Astrocyte (in vitro differentiated cells and primary cell): Measurements from ENCODE around the gene N4BP2L1. TPM values are rescaled to one million over a fixed set of nuclear protein-coding genes. Genes with fewer than 3 reads are reported as not detected.

ENCODE experiments used
- DNase-seq: peaks from one replicate; pipeline ENCODE4 v3.0.0-alpha.2; 2010; ENCODE audit warnings: low read depth
- FAIRE-seq: peaks from 2 replicates; lab custom pipeline; 2011; peaks lifted over from hg19 to GRCh38; lab: Jason Lieb, UNC
- H2AFZ ChIP-seq: 2 replicates; pipeline ENCODE4 v1.6.0; 2012; ENCODE audit warnings: low read depth, low read length, inconsistent platforms
- H3K27ac ChIP-seq: 2 replicates; pipeline ENCODE4 v1.5.1; 2011; ENCODE audit warnings: low read depth, low read length, inconsistent platforms
- H3K27me3 ChIP-seq: 2 replicates; pipeline ENCODE4 v1.6.0; 2011; ENCODE audit warnings: low read length, inconsistent platforms; ENCODE audit not compliant: insufficient read depth
- H3K36me3 ChIP-seq: 2 replicates; pipeline ENCODE4 v1.5.1; 2011; ENCODE audit warnings: low read length, inconsistent platforms; ENCODE audit not compliant: insufficient read depth
- H3K4me1 ChIP-seq: 2 replicates; pipeline ENCODE4 v1.5.1; 2011; ENCODE audit warnings: low read length, inconsistent platforms; ENCODE audit not compliant: insufficient read depth
- H3K4me2 ChIP-seq: 2 replicates; pipeline ENCODE4 v1.6.0; 2012; ENCODE audit warnings: low read length, inconsistent platforms
- H3K4me3 ChIP-seq: 2 replicates; pipeline ENCODE4 v1.5.1; 2011; ENCODE audit warnings: low read depth, mild to moderate bottlenecking, low read length, inconsistent platforms; ENCODE audit not compliant: insufficient read depth
- H3K79me2 ChIP-seq: 2 replicates; pipeline ENCODE4 v1.6.0; 2012; ENCODE audit warnings: mild to moderate bottlenecking, low read length, inconsistent platforms; ENCODE audit not compliant: insufficient read depth
- H3K9ac ChIP-seq: 2 replicates; pipeline ENCODE4 v1.6.0; 2012; ENCODE audit warnings: mild to moderate bottlenecking, low read length, inconsistent platforms
- H3K9me3 ChIP-seq: 2 replicates; pipeline ENCODE4 v1.5.1; 2012; ENCODE audit warnings: low read depth, mild to moderate bottlenecking, low read length, inconsistent platforms; ENCODE audit not compliant: insufficient read depth
- H4K20me1 ChIP-seq: 2 replicates; pipeline ENCODE4 v1.6.0; 2012; ENCODE audit warnings: low read length, inconsistent platforms; ENCODE audit not compliant: insufficient read depth
- H3K27ac Mint-ChIP-seq: one replicate; pipeline ENCODE4 v1.8.0; 2021; ENCODE audit warnings: mild to moderate bottlenecking, mixed read lengths; ENCODE audit not compliant: unreplicated experiment
- H3K27me3 Mint-ChIP-seq: one replicate; pipeline ENCODE4 v1.8.0; 2021; ENCODE audit warnings: low read depth, mixed read lengths; ENCODE audit not compliant: unreplicated experiment
- H3K36me3 Mint-ChIP-seq: one replicate; pipeline ENCODE4 v1.8.0; 2021; ENCODE audit warnings: low read depth, mixed read lengths; ENCODE audit not compliant: unreplicated experiment
- H3K4me1 Mint-ChIP-seq: one replicate; pipeline ENCODE4 v1.8.0; 2021; ENCODE audit warnings: low read depth, mixed read lengths; ENCODE audit not compliant: unreplicated experiment
- H3K4me3 Mint-ChIP-seq: one replicate; pipeline ENCODE4 v1.8.0; 2021; ENCODE audit warnings: mild to moderate bottlenecking, moderate library complexity, mixed read lengths; ENCODE audit not compliant: unreplicated experiment
- H3K9me3 Mint-ChIP-seq: one replicate; pipeline ENCODE4 v1.8.0; 2021; ENCODE audit warnings: mild to moderate bottlenecking, mixed read lengths; ENCODE audit not compliant: unreplicated experiment
- EZH2 ChIP-seq: IDR thresholded peaks from 2 replicates; pipeline ENCODE4 v1.6.1; 2012; ENCODE audit warnings: mild to moderate bottlenecking, low read length, inconsistent platforms; ENCODE audit not compliant: insufficient read depth
- total RNA-seq: library from RNA; stranded (reverse); gene quantifications from 2 replicates; pipeline ENCODE4 v1.2.1, GENCODE V29; 2021
- TF ChIP-seq, protein P1 (sequence below): IDR thresholded peaks from 2 replicates; pipeline ENCODE4 v1.5.1; 2011; ENCODE audit warnings: low read depth, mild to moderate bottlenecking, inconsistent platforms, low read length, moderate library complexity; ENCODE audit not compliant: insufficient read depth

The N4BP2L1 gene
- total RNA-seq, 1 donor from 2014 or later, result 2.2 TPM

DNA sequence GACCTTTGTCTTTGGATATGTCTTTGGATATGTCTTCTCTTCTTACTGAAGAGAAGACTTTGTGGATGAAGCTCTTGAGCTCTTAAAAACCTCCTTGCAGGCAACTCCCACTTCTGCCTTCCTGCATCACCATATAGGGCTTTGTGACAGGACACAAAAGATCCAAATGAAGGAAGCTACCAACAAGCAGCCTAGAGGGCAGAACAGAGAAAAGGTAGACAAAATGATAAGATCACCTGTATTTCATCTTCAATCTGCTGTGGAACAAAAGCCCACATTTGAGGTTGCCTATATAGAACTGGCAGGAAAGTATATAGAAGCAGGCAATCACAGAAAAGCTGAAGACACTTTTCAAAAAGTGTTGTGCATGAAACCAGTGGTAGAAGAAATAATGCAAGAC is 42.5 kb downstream of the N4BP2L1 start:
- FAIRE-seq (no peak), DNase-seq (no peak)
- no peaks in the 10 kb centered on the region for H3K27me3 Mint-ChIP-seq
- Histone ChIP-seq H3K4me3 (no peak overlapping the region), H3K36me3 (peaks cover 3% of the 10 kb centered on the region), H3K27me3 (no peaks in the 10 kb centered on the region), H3K9me3 (no peaks in the 10 kb centered on the region), H4K20me1 (no peaks in the 10 kb centered on the region), H3K4me2 (no peak overlapping the region), H3K9ac (no peak overlapping the region), H3K4me1 (no peaks in the 10 kb centered on the region), H3K79me2 (no peaks in the 10 kb centered on the region), H3K27ac (no peak overlapping the region), H2AFZ (no peak overlapping the region)
- H3K4me1 Mint-ChIP-seq, result no peaks in the 10 kb centered on the region
- no peak for TF ChIP-seq EZH2
- TF ChIP-seq, protein P1, sequence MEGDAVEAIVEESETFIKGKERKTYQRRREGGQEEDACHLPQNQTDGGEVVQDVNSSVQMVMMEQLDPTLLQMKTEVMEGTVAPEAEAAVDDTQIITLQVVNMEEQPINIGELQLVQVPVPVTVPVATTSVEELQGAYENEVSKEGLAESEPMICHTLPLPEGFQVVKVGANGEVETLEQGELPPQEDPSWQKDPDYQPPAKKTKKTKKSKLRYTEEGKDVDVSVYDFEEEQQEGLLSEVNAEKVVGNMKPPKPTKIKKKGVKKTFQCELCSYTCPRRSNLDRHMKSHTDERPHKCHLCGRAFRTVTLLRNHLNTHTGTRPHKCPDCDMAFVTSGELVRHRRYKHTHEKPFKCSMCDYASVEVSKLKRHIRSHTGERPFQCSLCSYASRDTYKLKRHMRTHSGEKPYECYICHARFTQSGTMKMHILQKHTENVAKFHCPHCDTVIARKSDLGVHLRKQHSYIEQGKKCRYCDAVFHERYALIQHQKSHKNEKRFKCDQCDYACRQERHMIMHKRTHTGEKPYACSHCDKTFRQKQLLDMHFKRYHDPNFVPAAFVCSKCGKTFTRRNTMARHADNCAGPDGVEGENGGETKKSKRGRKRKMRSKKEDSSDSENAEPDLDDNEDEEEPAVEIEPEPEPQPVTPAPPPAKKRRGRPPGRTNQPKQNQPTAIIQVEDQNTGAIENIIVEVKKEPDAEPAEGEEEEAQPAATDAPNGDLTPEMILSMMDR, result no peak
- no peak overlapping the region for H3K27ac Mint-ChIP-seq
- no peaks in the 10 kb centered on the region for H3K36me3 Mint-ChIP-seq
- H3K4me3 Mint-ChIP-seq, result no peak overlapping the region
- H3K9me3 Mint-ChIP-seq, result no peaks in the 10 kb centered on the region

DNA sequence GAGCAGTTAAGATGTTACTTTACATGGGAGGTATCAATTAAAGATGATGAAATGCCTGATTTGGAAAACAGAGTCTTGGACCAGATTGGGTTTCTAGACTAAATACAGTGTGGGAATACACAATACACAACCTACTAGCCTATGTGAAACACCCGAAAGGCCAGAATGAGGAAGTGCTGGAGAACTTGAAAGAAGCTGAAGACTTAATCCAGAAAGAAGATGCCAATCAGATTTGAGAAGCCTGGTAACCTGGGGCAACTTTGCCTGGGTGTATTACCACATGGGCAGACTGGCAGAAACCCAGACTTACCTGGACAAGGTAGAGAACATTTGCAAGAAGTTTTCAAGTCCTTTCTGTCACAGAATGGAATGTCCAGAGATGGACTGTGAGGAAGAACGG is 43.2 kb downstream of the N4BP2L1 start:
- no peak for TF ChIP-seq EZH2
- TF ChIP-seq, protein P1, result no peak
- Histone ChIP-seq H3K4me2 (no peak overlapping the region), H3K9ac (no peak overlapping the region), H2AFZ (no peak overlapping the region), H3K36me3 (peaks cover 3% of the 10 kb centered on the region), H4K20me1 (no peaks in the 10 kb centered on the region), H3K27ac (no peak overlapping the region), H3K27me3 (no peaks in the 10 kb centered on the region), H3K4me3 (no peak overlapping the region), H3K9me3 (no peaks in the 10 kb centered on the region), H3K79me2 (no peaks in the 10 kb centered on the region), H3K4me1 (no peaks in the 10 kb centered on the region)
- DNase-seq (no peak), FAIRE-seq (no peak)
- no peak overlapping the region for H3K4me3 Mint-ChIP-seq
- no peaks in the 10 kb centered on the region for H3K36me3 Mint-ChIP-seq
- no peaks in the 10 kb centered on the region for H3K4me1 Mint-ChIP-seq
- H3K27ac Mint-ChIP-seq, result no peak overlapping the region
- H3K9me3 Mint-ChIP-seq, result no peaks in the 10 kb centered on the region
- no peaks in the 10 kb centered on the region for H3K27me3 Mint-ChIP-seq

DNA sequence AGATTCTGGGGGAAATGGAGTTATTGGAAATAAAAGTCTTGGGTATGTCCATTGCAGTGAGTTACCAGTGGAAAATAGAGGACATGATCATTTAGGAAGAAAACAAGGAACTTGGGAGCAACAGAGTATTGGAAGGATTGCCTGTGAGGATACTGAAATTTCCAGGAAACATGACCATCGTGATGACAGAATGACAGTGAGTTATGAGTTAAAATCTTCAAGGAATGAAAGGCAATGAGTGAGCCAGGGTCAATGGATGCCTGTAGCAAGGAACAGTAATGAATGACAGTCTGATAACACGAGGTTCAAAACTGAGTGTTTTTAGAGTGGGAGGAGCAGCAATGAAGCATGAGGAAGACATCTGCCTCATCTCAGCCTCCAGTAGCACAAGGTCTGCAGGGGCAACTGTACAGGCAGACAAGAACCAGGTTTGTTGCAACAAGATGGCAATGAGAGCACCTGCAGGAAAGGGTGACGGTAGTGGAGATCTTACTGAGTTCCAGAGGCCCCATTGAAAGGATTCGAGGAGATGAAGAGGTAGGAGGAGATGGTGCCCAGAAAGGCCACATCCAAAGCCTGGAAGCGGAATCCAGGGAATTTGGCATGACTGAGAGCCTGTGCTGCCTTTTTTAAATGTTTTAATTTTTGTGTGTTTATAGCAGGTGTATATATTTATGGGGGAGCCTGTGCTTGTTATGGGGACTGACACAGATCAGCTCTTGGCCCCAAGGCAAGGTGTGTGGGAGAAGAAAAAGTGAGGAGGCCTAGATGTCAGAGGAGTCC is 43.9 kb downstream of the N4BP2L1 start:
- TF ChIP-seq, protein P1, result no peak
- TF ChIP-seq EZH2, result no peak
- Histone ChIP-seq H3K9ac (no peak overlapping the region), H3K27me3 (no peaks in the 10 kb centered on the region), H3K9me3 (no peaks in the 10 kb centered on the region), H3K4me3 (no peak overlapping the region), H2AFZ (no peak overlapping the region), H3K79me2 (no peaks in the 10 kb centered on the region), H4K20me1 (no peaks in the 10 kb centered on the region), H3K36me3 (peaks cover 3% of the 10 kb centered on the region), H3K27ac (no peak overlapping the region), H3K4me2 (no peak overlapping the region), H3K4me1 (no peaks in the 10 kb centered on the region)
- H3K36me3 Mint-ChIP-seq, result no peaks in the 10 kb centered on the region
- H3K9me3 Mint-ChIP-seq, result no peaks in the 10 kb centered on the region
- H3K27me3 Mint-ChIP-seq, result no peaks in the 10 kb centered on the region
- no peak overlapping the region for H3K4me3 Mint-ChIP-seq
- H3K4me1 Mint-ChIP-seq, result no peaks in the 10 kb centered on the region
- no peak for FAIRE-seq
- DNase-seq, result no peak
- H3K27ac Mint-ChIP-seq, result no peak overlapping the region
